Skeletal muscle tissue (tissue), 4 donors: ENCODE measurements around the gene LSM11. TPM values are rescaled to one million over a fixed set of nuclear protein-coding genes. Genes with fewer than 3 reads are reported as not detected.

Source experiments
- H3K27ac ChIP-seq: one replicate; pipeline ENCODE4 v1.7.0; 2013; ENCODE audit warnings: mild to moderate bottlenecking, low read depth, low read length, inconsistent platforms
- H3K27me3 ChIP-seq, 3 donors: one replicate each; pipeline ENCODE4 v1.7.0; 2013; ENCODE audit warnings: low read length in 3 of 3; ENCODE audit not compliant: control insufficient read depth in 3 of 3, insufficient read depth in 3 of 3
- H3K36me3 ChIP-seq, 3 donors: one replicate each; pipeline ENCODE4 v1.7.0; 2013; ENCODE audit warnings: low read length in 3 of 3; ENCODE audit not compliant: control insufficient read depth in 3 of 3, insufficient read depth in 3 of 3
- H3K4me1 ChIP-seq, 3 donors: one replicate each; pipeline ENCODE4 v1.7.0; 2013; ENCODE audit warnings: low read length in 3 of 3, mild to moderate bottlenecking in 3 of 3; ENCODE audit not compliant: control insufficient read depth in 3 of 3, insufficient read depth in 3 of 3
- H3K4me3 ChIP-seq, 3 donors: one replicate each; pipeline ENCODE4 v1.7.0; 2013; ENCODE audit warnings: low read length in 3 of 3
- H3K9ac ChIP-seq, 3 donors: one replicate each; pipeline ENCODE4 v1.7.0; 2013; ENCODE audit warnings: low read length in 3 of 3, mild to moderate bottlenecking in 3 of 3, moderate library complexity in 2 of 3, low read depth in 1 of 3
- H3K9me3 ChIP-seq, 3 donors: one replicate each; pipeline ENCODE4 v1.7.0; 2013; ENCODE audit warnings: low read length in 3 of 3; ENCODE audit not compliant: control insufficient read depth in 3 of 3
- total RNA-seq: library from RNA; depleted of rRNA; stranded (reverse); fragments of >200 nt; gene quantifications from one replicate; pipeline ENCODE4 v1.2.3, GENCODE V29; 2014
- donor health status: Osteomylitis.

The LSM11 gene
- total RNA-seq, 1 donor from 2014 or later = 8.9 TPM

- no peak overlapping the region for H3K4me3 ChIP-seq
- no peaks in the 10 kb centered on the region for H3K9me3 ChIP-seq
- no peak overlapping the region for H3K9ac ChIP-seq
- H3K27me3 ChIP-seq = no peaks in the 10 kb centered on the region
- no peaks in the 10 kb centered on the region for H3K36me3 ChIP-seq
- H3K4me1 ChIP-seq = peaks cover 5 to 8% (median 8%) of the 10 kb centered on the region in 3 donors
- no peak overlapping the region for H3K27ac ChIP-seq
Observed at GRCh38 chr5:157766442-157766841, 22.9 kb downstream of the LSM11 start.

DNA sequence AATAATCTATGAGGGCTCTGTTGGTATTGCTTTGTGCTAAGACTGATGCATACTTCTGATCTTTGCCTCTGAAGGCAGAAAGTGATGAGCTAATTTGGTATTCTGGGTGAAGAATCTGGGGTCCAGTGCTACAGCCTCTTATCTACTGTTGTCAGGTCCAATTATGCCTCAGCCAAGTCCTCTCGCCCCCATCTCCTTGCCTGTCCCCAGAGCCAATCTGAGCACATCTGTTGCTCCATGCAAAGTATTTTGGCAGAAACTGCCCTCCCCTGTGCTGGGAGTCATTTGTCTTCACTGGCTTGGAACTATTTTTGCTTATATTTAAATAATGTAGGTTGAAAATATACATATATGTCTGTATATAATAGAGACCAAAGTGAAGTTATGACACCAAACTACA, 23.4 kb downstream of the LSM11 start:
- no peaks in the 10 kb centered on the region for H3K9me3 ChIP-seq
- H3K9ac ChIP-seq = no peak overlapping the region
- no peak overlapping the region for H3K4me3 ChIP-seq
- no peaks in the 10 kb centered on the region for H3K36me3 ChIP-seq
- H3K27ac ChIP-seq = no peak overlapping the region
- no peaks in the 10 kb centered on the region for H3K27me3 ChIP-seq
- peaks cover 5 to 8% (median 6%) of the 10 kb centered on the region in 3 donors for H3K4me1 ChIP-seq

GRCh38 chr5:157767689-157768088, 24.2 kb downstream of the LSM11 start:
- Histone ChIP-seq H3K36me3 (no peaks in the 10 kb centered on the region), H3K27ac (no peak overlapping the region), H3K9me3 (no peaks in the 10 kb centered on the region), H3K4me3 (no peak overlapping the region), H3K27me3 (no peaks in the 10 kb centered on the region), H3K9ac (no peak overlapping the region), H3K4me1 (peaks cover 3 to 8% (median 5%) of the 10 kb centered on the region in 3 donors)

DNA sequence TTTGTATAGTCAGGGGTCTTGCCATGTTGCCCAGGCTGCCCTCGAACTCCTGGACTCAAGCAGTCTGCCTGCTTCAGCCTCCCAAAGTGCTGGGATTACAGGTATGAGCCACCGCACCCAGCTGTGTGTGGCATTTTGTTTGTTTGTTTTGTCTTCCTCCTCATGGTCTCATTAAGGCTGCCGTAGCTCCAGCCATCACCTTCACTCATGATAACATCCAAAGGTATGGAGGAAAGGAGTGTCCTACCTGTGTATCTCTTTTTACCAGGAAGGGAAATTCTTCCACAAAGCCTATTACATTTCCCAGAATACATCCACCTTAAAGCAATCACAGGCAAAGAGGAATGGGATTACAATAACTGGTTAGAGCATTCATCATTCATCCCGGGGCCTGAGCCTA, 27.2 kb downstream of the LSM11 start:
- H3K9ac ChIP-seq = no peak overlapping the region
- no peaks in the 10 kb centered on the region for H3K36me3 ChIP-seq
- H3K27ac ChIP-seq = no peak overlapping the region
- H3K4me3 ChIP-seq = no peak overlapping the region
- no peaks in the 10 kb centered on the region for H3K27me3 ChIP-seq
- no peaks in the 10 kb centered on the region for H3K9me3 ChIP-seq
- H3K4me1 ChIP-seq = peaks cover 3 to 8% (median 5%) of the 10 kb centered on the region in 3 donors

DNA sequence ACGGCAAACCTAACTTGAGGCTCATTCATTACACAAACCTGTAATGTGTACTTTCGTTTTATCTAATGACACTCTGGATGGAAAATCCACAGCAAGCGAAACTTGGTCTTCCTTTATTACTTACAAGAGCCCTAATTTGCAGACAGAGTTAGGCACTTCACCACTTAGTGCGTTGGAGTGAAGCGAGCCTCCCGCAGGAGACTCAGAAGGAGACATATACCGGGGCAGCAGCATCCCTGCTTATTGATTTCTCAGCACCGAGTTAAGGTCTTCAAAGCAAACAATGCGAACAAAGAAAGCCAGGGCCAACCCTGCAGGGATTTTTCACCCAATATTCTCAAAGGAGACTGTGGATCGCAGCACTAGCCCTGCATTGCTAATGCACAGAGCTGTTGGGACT, 28.6 kb downstream of the LSM11 start:
- no peaks in the 10 kb centered on the region for H3K36me3 ChIP-seq
- H3K9me3 ChIP-seq = no peaks in the 10 kb centered on the region
- H3K27me3 ChIP-seq = no peaks in the 10 kb centered on the region
- H3K4me1 ChIP-seq = peaks cover 3 to 8% (median 5%) of the 10 kb centered on the region in 3 donors
- H3K4me3 ChIP-seq = no peak overlapping the region
- H3K27ac ChIP-seq = no peak overlapping the region
- no peak overlapping the region for H3K9ac ChIP-seq

DNA sequence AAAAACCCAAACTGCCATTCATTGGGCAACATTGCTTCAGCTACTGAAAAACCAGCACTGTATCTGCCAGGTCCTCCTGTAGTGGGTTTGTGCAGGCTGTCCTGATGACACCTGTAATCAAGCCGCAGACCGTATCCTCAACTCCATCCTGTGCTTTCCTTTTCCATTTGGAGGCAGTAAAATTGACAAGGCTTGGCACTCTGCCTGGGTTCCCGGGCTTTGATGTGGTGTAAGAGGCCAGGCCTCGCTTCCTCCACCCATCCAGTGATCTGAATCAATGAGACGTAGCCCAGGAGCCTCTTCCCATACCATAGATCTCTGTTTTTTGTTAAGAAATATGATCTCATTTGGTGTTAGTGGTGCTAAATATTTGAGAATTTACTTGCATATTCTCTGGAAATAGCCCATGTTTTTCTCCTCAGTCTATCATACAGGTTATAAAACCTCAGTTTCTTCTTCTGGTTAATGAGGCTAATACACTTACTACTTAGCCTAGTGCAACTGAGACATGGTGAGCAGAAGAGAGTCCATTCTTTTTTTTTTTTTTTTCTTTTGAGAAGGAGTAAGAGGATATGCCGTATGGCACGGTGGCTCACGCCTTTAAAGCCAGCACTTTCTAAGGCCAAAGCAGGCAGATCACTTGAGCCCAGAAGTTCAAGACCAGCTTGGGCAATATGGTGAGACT, 34.8 kb downstream of the LSM11 start:
- Histone ChIP-seq H3K4me1 (no peaks in the 10 kb centered on the region), H3K36me3 (no peaks in the 10 kb centered on the region), H3K9me3 (no peaks in the 10 kb centered on the region), H3K4me3 (no peak overlapping the region), H3K9ac (no peak overlapping the region), H3K27ac (no peak overlapping the region), H3K27me3 (no peaks in the 10 kb centered on the region)

- no peaks in the 10 kb centered on the region for H3K27me3 ChIP-seq
- no peak overlapping the region for H3K27ac ChIP-seq
- H3K9me3 ChIP-seq = no peaks in the 10 kb centered on the region
- H3K36me3 ChIP-seq = no peaks in the 10 kb centered on the region
- H3K4me3 ChIP-seq = no peak overlapping the region
- no peak overlapping the region for H3K9ac ChIP-seq
- H3K4me1 ChIP-seq = no peaks in the 10 kb centered on the region
Observed at GRCh38 chr5:157779221-157779620, 35.7 kb downstream of the LSM11 start.

DNA sequence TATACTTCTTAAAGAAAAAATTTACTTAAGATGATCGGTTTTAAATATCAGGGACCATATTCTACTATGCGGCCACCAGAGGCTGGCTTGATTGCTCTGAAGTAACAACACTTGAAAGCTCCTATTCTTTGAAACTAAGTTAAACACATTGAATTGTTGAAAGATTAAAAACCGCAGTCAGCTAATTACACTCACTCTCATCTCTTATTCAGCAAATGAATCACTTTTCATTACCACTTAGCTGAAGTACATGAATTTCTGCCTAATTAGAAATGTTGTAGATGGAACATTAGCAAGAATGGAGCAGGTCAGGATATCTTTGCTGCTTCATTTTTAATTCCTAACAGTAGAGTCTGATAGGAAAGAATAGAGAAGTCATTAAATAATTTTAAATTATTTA, 42.3 kb downstream of the LSM11 start:
- Histone ChIP-seq H3K4me3 (no peak overlapping the region), H3K27me3 (no peaks in the 10 kb centered on the region), H3K4me1 (no peaks in the 10 kb centered on the region), H3K9me3 (no peaks in the 10 kb centered on the region), H3K36me3 (peaks cover 3 to 23% (median 20%) of the 10 kb centered on the region in 3 donors), H3K9ac (no peak overlapping the region), H3K27ac (no peak overlapping the region)

DNA sequence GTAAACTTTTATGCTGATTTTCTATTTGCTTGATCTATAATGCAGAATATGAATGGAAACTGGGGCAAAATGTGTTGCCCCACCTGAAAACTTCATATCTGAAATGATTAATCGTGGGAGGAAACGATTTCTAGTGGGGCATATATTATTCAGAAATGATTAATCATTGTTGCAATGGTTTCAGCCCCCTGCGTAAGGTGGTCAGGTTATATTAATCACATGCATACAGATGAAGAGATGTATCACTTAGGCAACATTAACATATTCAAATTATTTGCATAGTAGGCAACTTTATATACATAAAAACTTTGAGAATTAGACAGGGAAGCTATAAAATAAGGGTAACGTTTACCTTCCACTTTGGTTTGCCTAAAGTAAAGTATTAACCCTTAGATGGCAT, 49.8 kb downstream of the LSM11 start:
- no peaks in the 10 kb centered on the region for H3K27me3 ChIP-seq
- H3K4me1 ChIP-seq = no peaks in the 10 kb centered on the region
- no peak overlapping the region for H3K9ac ChIP-seq
- H3K9me3 ChIP-seq = no peaks in the 10 kb centered on the region
- H3K4me3 ChIP-seq = no peak overlapping the region
- no peak overlapping the region for H3K27ac ChIP-seq
- H3K36me3 ChIP-seq = peaks cover 7 to 20% (median 13%) of the 10 kb centered on the region in 3 donors

- no peaks in the 10 kb centered on the region for H3K27me3 ChIP-seq
- H3K9ac ChIP-seq = no peak overlapping the region
- no peak overlapping the region for H3K27ac ChIP-seq
- H3K4me1 ChIP-seq = no peaks in the 10 kb centered on the region
- H3K36me3 ChIP-seq = peaks cover 4 to 10% (median 8%) of the 10 kb centered on the region in 3 donors
- H3K9me3 ChIP-seq = no peaks in the 10 kb centered on the region
- no peak overlapping the region for H3K4me3 ChIP-seq
Observed at GRCh38 chr5:157799578-157799977, 56.1 kb downstream of the LSM11 start.
